NCI-H2196 (cell line): ENCODE measurements around the gene STX18.
A peak's percentile ranks its signal among the peaks of the same experiment; 100 is the strongest.
"Not testable (repeated sequence)": the region's sequence is repeated elsewhere in the genome, so short reads cannot be mapped to it uniquely, and the experiment has no call there.

Experiments used
- DNase-seq: peaks from one replicate; lab custom pipeline; 2025; ENCODE audit not compliant: unreplicated experiment; lab: John Stamatoyannopoulos, UW

STX18 gene

GRCh38 chr4:4541661-4542570 lies at the start of gene STX18:
TSS of gene STX18 (minus strand) at chr4:4542048. CDS start at chr4:4541964, 84 bp downstream.
- peak; percentile 83 for DNase-seq

GRCh38 chr4:4591071-4591470 lies 49.2 kb upstream of the STX18 start:
- DNase-seq, result no peak

DNA sequence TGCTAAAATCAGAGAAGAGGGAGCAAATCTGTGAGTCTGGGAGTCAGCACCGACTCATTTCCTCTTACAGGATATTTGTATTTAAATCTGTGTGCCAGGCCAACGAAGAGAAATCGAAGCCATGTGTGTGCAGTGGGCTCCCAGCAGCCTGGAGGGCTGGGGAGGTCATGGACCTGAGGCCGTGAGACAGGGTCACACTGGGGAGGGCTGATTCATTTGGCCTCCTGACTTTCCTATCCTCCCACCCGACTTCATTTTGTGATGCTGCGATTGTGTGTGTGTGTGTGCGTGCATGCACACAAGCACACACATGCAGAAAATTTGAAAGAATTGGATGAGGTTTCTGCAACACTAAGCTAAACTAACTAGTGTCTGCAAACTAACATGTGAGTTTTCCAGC lies 48.7 kb upstream of the STX18 start:
- no peak for DNase-seq

DNA sequence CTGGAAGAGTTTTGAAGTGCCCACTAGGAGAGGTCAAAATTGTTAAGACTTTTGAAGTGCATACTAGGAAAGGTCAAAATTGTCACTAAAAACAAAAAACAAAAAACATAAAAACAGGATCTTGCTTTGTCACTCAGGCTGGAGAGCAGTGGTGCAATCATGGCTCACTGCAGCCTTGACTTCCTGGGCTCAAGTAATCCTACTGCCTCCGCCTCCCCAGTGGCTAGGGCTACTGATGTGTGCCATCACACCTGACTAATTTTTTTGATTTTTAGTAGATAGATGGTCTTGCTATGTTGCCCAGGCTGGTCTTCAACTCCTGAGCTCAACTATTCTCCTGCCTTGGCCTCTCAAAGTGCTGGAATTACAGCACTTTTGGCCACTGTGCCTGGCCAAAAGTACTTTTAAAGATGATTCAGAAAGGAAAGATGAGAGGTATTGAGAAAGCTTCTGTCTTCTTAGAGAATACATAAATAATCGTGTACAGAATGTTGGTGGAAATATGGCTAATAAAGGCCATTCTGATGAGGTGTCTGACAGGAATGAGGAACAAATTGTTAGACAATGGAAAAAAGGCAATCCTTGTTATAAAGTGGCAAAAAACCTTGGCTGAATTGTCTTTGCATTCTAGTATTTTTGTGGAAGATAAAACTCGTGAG lies 43.3 kb upstream of the STX18 start:
- no peak for DNase-seq

DNA sequence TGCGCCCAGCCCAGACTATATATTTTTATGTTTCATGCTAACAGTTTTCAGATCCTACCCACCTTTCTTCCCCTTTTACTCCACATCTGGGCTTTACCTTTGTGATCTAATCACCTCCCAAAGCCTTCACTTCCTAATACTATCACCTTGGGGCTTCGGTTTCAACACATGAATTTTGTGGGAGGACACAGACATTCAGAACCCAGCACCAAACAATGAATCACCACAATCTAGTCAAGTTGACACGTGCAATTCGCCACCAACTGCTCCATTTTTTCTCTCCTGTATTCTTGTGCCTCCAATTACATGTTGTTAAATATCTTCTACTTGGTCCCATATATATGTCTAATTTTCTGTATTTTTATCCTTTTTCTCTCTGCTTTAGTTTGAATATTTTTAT lies 41.8 kb upstream of the STX18 start:
- DNase-seq, result no peak

DNA sequence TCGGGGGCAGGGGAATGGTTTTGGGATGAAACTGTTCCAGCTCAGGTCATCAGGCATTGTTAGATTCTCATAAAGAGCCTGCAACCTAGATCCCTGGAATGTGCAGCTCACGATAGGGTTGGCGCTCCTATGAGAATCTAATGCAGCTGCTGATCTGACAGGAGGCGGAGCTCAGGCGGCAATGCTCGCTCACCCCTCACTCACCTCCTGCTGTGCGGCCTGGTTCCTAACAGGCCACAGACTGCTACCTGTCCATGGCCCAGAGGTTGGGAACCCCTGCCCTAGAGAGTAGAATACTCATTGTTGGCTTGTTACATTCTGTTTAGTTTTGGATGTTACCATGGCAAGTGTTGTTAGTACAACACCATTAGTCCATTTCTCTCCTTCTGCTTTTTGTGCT lies 40.8 kb upstream of the STX18 start:
- no peak for DNase-seq

DNA sequence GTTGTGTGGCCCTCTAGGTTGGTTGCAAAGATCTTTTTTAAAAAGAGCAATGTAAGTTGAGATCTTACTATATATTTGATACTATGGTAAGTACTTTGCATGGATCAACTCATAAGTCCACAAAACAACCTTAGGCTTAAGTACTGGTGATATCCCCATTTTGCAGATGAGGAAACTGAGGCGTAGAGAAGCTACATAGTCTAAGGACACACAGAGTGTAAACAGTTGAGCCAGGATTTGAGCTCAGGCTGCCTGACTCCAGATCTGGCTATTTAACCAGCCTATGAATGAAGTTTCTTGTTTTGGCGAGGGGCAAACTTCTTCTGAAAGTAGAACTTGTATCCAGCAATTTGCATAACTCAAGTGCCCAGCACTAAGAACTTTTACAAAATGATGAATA lies 38.6 kb upstream of the STX18 start:
- no peak for DNase-seq

GRCh38 chr4:4578981-4579380 lies 37.1 kb upstream of the STX18 start:
- no peak for DNase-seq

DNA sequence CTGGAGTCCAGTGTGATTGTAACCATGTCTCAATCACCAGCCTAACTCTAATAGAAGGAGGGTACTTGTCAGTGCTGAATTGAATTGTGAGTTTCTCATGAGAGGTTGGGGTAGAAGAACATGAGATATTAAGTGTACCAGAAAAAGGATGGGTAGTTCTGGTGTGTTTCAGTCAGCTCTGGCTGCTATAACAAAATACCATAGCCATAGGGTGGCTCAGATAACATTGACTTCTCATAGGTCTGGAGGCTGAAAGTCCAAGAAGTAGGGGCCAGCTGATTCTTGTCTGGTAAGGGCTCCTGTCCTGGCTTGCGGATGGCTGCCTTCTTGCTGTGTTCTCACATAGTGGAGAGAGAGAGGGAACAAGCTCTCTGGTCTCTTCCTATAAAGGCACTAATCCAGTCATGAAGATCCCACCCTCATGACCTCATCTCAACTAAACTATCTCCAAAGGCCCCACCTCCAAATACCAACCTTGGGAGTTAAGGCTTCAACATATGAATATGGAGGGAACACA lies 35.6 kb upstream of the STX18 start:
- no peak for DNase-seq

- no peak for DNase-seq
These were observed 33.7 kb upstream of the STX18 start for GRCh38 chr4:4575284-4576211.

GRCh38 chr4:4574792-4575191 lies 32.9 kb upstream of the STX18 start:
- DNase-seq, result no peak

GRCh38 chr4:4574052-4574451 lies 32.2 kb upstream of the STX18 start:
- no peak for DNase-seq

DNA sequence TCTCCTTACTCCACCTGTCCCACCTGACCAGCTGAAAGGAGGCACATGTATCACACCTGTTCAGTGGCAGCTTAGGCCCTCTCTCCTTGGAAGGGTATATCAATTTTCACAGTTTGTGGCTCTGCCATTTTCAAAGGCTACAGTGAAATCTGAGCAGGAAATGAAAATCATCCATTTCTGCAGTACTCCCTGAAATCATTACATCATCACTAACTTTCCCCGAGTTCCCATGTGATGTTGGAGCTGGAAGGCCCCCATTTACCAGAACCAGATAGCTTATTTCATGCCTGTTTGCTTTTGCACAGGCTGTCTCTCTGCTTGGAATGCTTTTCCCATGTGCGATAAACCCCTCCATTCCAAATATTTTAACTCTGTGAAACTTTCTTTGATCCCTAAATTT lies 31.0 kb upstream of the STX18 start:
- peak; percentile 37 for DNase-seq

- not testable (repeated sequence) for DNase-seq
These were observed 28.0 kb upstream of the STX18 start for GRCh38 chr4:4569861-4570260.

- no peak for DNase-seq
These were observed 27.1 kb upstream of the STX18 start for GRCh38 chr4:4568806-4569427.

- not testable (repeated sequence) for DNase-seq
These were observed 24.5 kb upstream of the STX18 start for GRCh38 chr4:4566359-4566758.

DNA sequence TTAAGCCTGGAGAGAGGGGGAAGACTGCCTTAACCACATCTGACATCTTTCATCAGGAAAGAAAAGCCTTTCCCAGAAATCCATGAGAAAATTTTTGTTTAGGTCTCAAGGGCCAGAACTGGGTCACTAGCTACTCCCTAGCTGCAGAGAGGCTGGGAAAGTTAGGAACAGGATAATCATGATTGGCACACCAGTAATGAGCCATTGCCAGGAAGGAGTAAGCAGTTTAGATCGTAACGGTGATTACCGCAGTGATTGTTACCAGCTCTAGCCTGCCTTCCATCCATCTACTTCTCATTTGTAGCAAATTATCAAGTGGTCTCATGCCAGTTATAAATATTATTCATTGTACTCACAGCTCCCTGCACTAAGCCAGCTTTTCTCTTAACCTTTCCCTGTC lies 22.7 kb upstream of the STX18 start:
- no peak for DNase-seq

DNA sequence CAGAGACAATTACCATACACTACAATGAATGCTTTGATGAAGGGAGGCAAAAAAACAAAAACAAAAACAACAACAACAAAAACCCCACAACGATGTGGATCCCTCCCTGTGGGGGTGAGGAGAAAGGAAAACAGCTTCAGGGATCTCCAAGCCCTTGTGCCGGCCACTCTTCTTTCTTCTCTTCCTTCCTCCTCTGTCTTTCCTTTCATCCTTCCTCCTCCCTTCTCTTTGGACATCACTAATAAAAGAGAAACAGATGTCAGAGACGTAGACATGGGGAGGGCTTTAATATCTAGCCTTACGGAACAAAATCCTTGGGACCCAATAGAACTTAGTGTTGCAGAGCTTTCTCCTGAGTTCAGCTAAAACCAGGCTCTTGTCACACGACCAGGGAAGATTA lies 18.8 kb upstream of the STX18 start:
- no peak for DNase-seq

DNA sequence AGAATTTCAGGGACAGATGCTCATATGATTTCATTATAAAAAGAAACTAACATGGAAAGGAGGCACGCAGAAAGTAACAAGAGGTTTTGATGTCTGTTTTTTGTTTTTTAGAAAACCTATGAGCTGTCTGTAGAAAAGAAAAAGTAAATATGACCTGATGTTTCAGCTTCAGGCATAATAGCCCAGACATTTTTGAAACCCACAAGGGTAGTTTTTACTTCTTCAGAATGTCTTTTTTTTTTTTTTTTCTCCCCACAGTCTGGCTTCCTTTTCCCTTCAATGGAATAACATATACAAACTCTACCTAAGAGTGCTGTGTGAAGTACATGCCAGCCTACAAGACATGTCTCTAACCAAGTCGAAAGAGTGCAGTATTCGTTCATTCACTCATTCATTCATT lies 18.3 kb upstream of the STX18 start:
- no peak for DNase-seq

DNA sequence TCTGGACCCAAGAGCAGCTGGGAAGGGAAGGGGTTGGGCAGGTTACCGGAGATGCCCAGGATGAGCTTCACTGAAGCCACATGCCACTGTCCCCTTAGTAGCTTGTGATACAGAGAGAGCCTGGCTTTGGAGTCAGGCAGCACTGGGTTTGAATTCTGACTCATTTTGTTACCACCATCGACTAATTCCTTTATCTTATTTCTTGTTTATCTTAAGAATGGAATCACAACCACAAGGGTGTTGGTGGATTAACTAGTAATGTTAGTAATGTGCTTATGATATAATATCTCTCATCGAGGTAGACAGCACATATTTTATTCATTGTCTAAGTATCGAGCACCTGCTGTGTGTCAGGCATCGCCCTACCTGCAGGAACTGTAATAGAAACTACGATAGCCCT lies 17.7 kb upstream of the STX18 start:
- DNase-seq, result no peak

- no peak for DNase-seq
These were observed 17.0 kb upstream of the STX18 start for GRCh38 chr4:4558881-4559280.
